Activated CD8-positive, alpha-beta memory T cell treated with anti-CD3 and anti-CD28 coated beads for 4 hours (primary cell): Measurements from ENCODE around the gene RCN2.
A peak's percentile ranks its signal among the peaks of the same experiment; 100 is the strongest.
"Not testable (repeated sequence)": the region's sequence is repeated elsewhere in the genome, so short reads cannot be mapped to it uniquely, and the experiment has no call there.

Source experiments
- DNase-seq, 2 donors: peaks; one replicate each; pipeline ENCODE4 v3.0.0-alpha.2; 2020; ENCODE audit warnings: low read depth in 2 of 2

RCN2 gene

DNA sequence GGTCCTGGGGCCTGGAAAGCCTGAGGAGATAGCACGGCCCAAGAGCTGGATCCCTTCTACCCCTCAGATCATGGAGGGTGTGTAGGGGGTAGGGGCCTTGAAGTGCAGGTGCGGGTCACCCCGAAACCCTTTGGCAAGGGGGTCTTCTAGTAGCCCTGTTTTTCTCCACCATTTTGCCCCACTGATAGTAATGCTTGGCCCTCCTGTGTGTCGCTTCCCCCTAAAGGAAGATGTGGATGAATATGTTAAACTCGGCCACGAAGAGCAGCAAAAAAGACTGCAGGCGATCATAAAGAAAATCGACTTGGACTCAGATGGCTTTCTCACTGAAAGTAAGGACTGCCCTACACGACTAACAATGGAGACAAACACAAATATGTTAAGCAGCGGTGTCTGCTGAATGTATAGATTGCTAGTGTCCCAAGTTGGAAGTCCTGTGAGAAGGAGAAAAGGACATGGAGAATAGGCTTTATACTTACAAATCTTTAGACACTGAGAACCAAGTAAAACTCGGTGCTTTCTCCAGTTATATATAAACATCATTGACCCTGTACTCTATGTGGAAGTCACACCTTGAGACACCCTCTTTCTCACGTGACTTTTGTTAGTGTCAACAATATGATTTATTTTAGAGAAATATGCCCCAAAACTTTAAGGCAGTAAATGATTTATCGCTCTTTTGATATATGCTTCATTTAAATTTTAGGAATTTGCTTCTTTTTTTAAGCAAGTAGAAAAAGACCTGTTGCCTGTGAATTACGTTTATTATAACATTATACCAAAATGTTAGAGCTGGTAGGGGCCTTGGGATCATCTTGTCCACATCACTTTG, 802 bp downstream of the RCN2 start:
- no peak for DNase-seq

DNA sequence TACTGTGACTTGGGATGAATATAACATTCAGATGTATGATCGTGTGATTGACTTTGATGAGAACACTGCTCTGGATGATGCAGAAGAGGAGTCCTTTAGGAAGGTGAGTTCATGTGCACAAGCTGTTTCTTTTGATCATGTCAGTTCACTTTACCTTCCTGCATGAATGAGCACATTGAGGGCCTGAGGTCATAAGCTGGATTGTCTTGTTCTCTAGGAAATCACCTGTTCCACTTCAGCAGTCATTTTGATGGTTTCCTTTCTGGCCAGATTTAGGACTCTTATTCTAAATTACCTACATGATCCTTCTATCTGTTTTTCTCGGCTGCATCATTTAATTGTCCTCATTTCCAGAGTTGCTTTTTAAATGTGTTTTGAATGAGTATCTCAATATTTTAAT, 4.1 kb downstream of the RCN2 start:
- no peak for DNase-seq

DNA sequence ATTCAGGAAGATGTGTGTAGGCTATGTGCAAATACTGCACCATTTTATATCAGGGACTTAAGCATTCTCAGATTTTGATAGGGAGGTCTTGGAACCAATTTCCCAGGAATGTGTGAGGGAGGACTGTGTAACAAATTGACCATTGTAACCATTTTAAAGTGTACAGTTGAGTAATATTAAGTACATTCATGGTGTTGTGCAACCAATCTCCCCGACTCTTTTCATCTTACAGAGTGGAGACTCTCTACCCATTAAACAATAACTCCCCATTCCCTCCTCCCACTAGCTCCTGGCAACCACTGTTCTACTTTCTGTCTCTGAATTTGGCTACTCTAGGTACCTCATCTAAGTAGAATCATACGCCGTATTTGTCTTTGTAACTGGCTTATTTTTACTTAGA, 5.1 kb downstream of the RCN2 start:
- DNase-seq = no peak

DNA sequence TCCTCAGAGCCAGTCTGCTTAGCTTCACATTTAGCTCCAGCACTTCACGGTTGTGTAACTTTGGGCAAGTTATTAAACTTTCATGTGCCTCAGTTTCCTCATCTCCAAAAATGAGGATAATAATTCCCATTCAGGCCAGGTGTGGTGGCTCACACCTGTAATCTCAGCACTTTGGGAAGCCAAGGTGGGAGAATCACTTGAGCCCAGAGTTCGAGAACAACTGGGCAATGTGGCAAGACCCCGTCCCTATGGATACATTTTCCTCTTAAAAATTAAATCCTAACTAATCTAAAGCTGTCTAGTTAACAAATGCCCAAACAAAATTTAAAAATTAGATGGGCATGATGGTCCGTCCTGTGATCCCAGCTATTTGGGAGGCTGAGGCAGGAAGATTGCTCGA, 7.2 kb downstream of the RCN2 start:
- DNase-seq = no peak

DNA sequence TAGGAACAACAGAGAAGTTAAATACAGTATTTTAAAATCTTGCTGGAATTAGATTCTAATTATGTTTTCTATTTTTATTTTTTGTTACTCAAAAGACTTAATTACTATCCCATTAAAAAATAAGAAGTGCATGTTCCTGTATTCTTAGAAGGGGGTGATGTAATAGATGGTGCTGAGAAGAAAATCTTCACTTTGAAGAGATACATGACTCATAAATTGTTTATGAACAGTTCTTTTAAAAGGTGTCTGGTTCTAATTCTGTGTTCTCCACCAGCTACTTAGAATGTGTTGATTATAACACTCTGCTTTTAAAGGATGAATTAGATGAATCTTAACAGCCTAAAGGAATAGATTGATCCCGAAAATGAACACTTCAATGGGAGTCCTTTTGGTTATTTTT, 8.2 kb downstream of the RCN2 start:
- DNase-seq = no peak

DNA sequence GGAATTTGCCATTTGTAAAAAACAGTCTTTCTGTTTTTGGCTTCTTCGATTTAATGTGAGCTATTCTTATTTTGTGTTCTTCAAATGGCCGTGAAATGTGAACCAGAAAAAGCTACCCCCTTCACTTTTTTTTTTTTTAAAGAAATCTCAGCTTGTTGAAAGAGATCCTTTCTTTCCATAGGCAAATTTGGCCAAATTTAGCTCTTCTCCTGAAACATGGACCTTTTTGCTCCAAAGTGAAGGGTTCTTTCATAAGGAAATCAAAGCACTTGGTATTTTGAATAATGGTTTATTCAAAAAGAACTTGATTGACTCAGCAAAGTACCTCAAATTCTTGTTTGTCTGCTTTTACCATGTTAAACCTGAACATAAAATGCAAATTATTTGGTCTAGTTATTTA, 10.1 kb downstream of the RCN2 start:
- DNase-seq = no peak

DNA sequence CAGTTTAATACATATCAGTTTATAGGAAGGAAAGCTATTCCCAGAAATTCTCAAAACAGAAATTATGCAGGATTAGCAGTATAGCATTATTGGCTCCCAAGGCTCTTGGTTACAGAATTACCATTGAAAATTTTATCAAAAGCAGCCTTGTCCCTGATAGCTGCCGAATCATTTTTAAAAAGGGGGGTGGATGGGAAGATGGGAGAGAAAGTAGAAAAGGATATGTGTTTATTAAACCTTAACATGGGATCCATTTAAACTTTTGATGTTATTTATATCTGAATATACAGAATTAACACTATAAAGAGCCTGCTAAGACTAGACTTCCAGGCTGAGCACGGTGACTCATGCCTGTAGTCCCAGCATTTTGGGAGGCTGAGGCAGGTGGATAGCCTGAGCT, 10.8 kb downstream of the RCN2 start:
- no peak for DNase-seq

DNA sequence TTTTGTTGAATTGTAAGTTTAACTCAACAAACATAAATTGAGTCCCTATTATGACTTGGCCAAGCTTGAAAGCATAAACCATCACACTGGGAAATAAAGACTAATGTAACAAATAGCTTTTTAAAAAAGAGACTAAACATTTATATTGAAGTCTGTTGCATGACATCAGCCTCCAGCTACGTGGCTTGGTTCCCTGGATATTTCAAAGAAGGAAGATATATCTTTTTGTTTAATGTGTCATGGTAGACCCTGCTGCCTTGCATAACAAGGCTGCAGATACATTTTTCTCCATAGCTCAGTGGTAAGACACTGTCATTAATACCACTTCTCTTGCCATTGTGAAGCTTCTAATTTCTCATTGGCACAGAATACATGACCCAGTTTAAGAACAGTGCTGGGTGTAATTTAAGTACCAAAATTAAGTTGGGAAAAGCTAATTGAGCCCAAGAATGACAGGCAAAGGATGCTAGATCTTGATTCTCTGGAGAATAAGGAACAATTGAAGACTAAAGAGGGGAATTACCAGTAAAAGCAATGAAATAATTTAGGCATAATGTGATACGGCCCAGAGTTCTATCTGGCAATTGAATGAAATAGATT, 14.0 kb downstream of the RCN2 start:
- no peak for DNase-seq

DNA sequence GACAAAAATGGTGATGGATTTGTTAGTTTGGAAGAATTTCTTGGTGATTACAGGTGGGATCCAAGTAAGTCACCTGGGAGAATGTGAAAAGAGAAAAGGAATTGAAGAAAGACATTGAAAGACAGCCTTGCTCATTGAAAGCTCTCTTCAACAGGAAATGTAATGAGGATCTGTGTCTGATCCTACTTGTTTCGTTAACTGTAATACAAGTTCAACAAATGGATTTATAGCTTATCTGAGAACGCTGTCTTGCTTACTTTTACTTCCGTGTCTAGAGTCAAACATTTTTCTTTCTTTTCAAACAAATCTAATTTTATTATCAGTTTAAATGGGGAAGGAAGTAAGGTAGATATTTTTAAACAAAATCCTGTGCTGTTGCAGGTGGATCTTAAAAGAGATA, 15.9 kb downstream of the RCN2 start:
- no peak for DNase-seq

DNA sequence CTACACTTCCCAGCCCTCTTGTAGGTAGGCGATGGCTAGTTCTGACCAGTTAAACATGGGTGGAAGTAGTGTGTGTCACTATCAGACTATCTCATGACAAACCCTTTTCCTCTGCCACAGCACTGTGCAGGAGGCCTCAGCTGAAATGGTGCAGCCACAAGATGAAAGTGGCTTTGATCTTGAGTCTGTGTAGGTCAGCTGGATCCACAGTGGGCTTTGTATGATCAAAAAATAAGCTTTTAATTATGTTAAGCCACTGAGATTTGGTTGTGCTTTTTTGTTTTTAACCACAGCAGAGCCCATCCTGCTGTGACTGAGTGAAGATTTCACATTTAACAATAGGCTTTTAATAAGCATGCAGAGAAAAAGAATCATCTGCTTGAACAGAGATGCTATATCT, 19.7 kb downstream of the RCN2 start:
- DNase-seq = no peak

DNA sequence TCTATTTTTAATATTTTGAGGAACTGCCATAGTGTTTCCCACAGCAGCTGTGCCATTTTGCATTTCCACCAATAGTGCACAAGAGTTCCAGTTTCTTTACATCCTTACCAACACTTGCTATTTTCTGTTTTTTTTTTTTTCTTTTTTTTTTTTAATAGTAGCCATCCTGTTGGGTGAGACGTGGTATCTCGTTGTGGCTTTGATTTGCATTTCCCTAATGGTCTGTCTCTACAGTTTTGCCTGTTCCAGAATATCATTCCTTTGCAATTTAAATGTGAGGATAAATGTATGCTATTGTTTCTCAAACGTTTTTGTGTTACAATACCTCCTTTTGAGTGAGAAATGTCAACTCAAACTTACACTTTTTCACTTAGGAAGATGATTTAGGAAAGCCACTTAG, 22.4 kb downstream of the RCN2 start:
- DNase-seq = no peak

DNA sequence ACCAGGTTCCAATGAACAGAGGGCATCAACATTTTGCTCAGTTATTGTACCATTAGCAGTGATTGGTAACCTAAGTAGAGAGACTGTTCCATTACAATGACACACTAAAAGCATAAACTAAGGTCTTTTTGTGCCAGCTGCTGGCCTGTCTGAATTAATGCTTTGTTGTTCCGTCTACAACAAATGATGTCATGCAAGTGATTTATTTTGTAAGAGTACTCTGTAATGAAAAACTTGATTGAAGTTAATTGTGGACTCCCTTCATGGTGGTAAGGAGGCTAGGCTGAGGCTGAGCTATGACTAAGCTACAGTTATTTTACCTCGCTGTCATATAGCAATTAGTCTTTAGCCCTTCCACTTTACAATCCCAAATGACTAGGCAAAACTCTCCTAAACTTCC, 23.2 kb downstream of the RCN2 start:
- no peak for DNase-seq

DNA sequence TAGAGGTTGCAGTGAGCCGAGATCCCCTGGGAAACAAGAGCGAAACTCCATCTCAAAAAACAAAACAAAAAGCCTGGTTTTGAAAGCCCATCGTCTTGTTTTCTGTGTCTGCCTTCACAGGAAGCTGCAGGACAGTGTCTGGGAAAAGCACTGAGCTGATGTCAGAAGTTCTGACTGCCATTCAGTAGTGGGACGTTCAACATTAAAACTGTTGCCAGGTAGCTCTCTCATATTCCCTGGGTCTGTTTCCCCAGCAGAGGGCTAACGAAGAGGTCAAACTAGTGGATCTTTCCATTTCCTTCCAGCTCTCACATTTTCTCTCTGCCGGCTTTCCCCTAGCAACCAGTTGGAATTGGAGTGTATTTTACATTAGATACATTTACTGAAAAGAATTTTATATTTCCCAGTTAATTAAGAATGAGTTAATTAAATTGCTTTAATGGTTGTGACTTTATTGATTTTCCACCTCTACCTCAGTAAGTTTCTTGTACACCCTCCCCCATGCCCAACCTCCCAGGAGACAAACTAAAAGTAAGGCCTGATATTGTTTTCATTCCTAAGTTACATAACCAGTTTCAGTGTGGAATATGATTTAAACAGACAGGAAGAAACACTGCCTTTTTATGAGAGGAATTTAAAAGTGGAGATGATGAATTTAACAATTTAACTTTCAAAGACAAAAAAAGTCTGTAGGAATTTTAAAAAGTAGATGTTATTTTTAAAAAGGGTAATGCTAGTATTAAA, 29.9 kb downstream of the RCN2 start:
- no peak for DNase-seq

DNA sequence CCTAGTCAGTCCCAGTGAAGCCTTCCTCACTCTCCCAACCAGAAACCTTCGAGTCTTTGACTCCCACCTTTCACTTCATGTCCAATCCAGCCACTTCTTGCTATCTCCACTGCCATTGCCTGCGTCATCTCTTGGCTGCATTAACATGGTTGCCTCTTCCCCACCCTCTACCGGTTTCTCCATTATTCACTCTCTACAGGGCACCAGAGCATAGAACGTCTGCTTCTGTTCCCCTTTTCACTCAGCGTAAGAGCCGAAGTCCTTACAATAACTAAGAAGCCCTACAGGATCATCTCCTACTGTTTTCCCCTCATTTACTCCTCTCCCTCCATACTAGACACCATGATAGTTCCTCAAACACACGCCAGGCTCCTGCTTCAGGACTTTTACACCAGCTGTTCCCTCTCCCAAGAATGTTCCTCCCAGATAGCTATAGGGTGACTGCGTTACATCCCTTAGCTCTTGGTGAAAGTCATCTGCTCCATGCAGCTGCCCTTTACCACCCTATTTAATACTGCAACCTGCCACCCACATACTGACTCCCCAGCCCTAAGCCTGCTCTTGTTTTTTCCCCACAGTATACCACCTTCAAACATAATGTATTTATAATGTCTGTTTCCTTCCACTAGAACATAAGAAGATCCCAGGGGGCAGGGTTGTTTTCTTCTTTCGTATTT, 30.9 kb downstream of the RCN2 start:
- DNase-seq = no peak

DNA sequence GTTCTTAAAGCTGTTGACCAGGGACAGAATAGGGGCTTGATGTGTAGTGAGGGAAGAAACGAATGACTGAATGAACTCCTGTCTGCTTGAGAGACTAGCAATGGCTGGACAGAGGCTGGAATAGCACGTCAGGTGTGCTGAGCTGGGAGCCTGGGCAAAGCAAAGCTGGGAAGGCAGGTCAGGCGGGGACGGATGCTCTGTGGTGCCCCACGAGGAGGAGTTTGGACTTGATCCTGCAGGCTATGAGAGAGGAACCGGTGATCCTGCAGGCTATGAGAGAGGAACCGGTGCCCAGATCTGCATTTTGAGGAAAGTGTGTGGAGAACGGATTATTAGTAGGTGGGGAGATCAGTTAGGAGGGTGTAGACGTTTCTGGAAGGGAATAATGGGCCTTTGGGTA, 32.0 kb downstream of the RCN2 start:
- DNase-seq = no peak

DNA sequence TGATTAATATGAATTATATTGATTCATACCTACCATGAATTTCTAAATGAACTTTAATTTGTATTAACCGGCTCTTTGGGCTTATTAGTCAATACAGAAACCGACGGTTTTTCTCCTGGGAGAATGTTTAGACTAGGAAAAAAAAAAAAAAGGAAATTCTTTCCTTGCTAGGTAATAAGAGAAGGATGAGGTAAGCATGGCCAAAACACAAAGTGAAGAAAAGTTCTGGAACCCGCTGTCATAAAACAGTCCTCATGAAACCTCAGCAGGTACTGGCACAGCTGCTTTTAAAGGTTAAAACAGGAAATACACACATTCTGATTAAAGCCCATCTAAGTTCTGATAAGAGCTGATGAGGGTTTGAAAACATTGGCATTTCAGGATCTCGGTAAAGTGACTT, 32.6 kb downstream of the RCN2 start:
- DNase-seq = no peak

DNA sequence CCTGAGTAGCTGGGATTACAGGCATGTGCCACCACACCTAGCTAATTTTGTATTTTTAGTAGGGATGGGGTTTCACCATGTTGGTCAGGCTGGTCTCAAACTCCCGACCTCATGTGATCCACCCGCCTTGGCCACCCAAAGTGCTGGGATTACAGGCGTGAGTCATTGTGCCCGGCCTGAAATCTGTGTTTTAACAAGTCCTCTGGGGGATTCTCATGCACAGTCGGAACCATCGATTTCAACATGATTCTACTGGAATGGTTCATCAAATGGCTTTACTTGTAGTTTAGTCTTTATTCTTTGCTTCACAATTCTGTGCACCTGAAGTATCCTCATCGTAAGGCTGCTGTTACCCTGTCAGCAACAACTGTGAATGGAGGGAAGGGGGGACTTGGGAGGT, 34.5 kb downstream of the RCN2 start:
- DNase-seq = not testable (repeated sequence)

DNA sequence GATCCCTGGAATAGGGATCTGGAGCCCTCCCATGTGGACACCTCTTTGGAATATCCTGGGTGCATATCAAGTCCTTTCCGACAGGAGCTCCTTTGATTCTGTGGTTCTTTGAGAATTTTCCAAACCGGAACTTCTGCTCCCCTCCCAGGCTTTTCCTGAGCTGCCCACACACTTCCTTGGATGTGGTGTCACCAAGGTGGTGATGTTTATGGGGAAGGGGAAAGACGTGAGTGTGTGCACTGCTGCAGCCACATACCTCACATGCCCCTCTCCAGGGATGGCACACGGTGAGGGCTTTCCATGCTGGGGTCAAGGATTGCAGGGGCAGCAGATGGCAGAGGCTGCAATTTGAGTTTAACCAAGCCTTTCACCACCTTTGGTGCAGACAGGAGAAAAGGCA, 35.5 kb downstream of the RCN2 start:
- DNase-seq = no peak

DNA sequence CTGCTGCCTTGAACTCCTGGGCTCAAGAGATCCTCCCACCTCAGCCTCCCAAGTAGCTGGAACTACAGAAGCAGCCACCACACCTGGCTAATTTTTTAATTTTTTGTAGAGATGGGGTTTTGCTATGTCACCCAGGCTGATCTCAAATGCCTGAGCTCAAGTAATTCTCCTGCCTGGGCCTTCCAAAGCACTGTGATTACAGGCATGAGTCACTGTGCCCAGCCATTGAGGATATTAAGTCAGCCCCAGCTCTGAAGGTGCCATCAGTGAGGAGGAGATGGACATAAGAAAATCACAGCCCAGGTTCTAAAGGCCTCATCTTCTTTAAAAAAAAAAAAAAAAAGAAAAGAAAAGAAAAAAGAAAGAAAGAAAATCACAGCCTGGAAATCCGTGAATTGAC, 36.8 kb downstream of the RCN2 start:
- no peak for DNase-seq

DNA sequence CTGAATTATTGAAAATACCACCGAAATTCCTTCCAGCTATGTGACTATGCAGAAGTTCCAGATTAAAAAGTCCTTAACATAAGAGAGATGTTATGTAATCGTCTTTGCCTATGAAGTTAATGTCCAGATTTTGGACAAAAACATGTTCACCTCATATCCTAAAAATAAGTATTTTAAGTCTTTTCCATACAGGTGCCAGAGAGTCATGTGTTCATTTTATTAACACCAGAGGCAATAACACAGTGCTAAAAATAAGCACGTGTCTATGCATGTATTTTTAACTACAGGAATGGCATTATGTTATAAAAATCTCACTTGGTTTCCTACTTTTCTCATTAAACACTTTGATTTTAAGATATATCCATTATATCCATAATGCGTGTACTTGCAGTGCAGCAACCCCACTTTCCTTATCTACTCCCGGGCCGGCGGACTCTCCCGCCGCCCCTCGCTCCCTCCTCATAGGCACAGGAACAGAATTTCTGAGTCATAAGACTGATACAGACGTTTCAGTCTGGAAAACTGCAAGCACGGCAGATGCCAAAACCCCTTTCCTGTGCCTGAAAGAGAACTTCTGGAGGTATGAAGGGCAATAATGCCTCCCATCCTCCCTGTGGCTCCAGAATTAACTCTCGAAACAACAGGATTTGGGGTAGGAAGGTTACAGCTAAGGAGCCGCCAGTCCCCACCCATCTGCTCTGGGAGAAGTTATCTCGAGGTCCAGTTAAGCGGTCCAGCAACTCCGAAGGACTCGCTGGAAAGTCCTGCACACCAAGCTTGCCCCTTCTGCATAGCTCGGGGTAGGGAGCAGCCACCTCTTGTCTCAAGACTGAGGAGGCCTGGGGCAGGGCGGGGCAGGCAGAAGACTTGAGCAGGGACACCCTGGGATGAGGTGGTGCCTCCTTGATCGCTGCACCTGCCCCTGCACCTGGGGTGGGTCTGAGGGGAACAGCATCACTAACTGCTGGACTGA, 41.1 kb downstream of the RCN2 start:
- no peak for DNase-seq

DNA sequence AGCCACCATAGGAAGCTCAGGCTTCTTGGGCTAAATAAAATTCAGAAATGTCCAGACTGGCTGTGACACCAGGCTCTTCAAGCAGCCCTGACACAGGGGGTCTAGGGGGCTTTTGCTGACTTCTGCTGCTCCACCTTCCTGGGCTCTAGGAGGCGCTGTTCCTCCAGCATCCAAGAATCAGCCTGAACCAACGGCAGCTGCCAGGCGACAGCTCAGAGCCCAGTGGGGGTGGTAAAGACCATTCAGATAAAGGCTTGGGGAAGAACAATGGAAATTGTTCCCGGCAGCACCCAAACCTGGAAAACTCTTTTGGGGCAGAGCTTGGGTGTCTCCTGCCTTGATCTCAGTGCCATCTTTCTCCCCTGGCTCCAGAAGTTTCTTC, 41.8 kb downstream of the RCN2 start:
- peak; percentile 51 to 58 for DNase-seq
